Trophoblast cell (in vitro differentiated cells and primary cell): ENCODE data around the gene JAZF1.
A peak's percentile ranks its signal among the peaks of the same experiment; 100 is the strongest.

Source experiments
- DNase-seq, 2 donors: peaks; one replicate each; pipeline ENCODE4 v3.0.0-alpha.2; 2016
- H2AFZ ChIP-seq: 2 replicates; pipeline ENCODE4 v1.6.1; 2013; ENCODE audit warnings: low read length, moderate library complexity, mild to moderate bottlenecking; ENCODE audit not compliant: insufficient read depth, poor library complexity
- H2AK5ac ChIP-seq: 2 replicates; pipeline ENCODE4 v1.6.1; 2013; ENCODE audit warnings: mild to moderate bottlenecking, low read length
- H2BK120ac ChIP-seq: 2 replicates; pipeline ENCODE4 v1.6.1; 2013; ENCODE audit warnings: low read length, mild to moderate bottlenecking, moderate library complexity; ENCODE audit not compliant: insufficient read depth, poor library complexity
- H2BK12ac ChIP-seq: 2 replicates; pipeline ENCODE4 v1.6.1; 2013; ENCODE audit warnings: mild to moderate bottlenecking, low read length, moderate library complexity
- H2BK5ac ChIP-seq: 2 replicates; pipeline ENCODE4 v1.6.1; 2013; ENCODE audit warnings: low read length, low read depth, moderate library complexity, mild to moderate bottlenecking; ENCODE audit not compliant: poor library complexity
- H3K14ac ChIP-seq: 2 replicates; pipeline ENCODE4 v1.6.1; 2013; ENCODE audit warnings: mild to moderate bottlenecking, low read length
- H3K18ac ChIP-seq: 2 replicates; pipeline ENCODE4 v1.6.1; 2013; ENCODE audit warnings: mild to moderate bottlenecking, low read length
- H3K23ac ChIP-seq: 2 replicates; pipeline ENCODE4 v1.6.1; 2013; ENCODE audit warnings: low read length
- H3K27ac ChIP-seq: 2 replicates; pipeline ENCODE4 v1.5.1; 2013; ENCODE audit warnings: low read depth, mild to moderate bottlenecking, inconsistent platforms, low read length, moderate library complexity
- H3K27me3 ChIP-seq: 2 replicates; pipeline ENCODE4 v1.6.1; 2013; ENCODE audit warnings: inconsistent platforms, mild to moderate bottlenecking, low read length, moderate library complexity; ENCODE audit not compliant: insufficient read depth
- H3K36me3 ChIP-seq, 2 experiments: 1 replicate in 1 of 2; 2 replicates in 1 of 2; pipeline ENCODE4 v1.6.1; 2013; ENCODE audit warnings: low read length in 2 of 2, mild to moderate bottlenecking in 2 of 2, moderate library complexity in 1 of 2; ENCODE audit not compliant: insufficient read depth in 2 of 2, control insufficient read depth in 1 of 2
- H3K4ac ChIP-seq: 2 replicates; pipeline ENCODE4 v1.6.1; 2013; ENCODE audit warnings: low read depth, mild to moderate bottlenecking, low read length, moderate library complexity
- H3K4me1 ChIP-seq, 2 experiments: 1 replicate in 1 of 2; 2 replicates in 1 of 2; pipeline ENCODE4 v1.6.1; 2013; ENCODE audit warnings: low read length in 2 of 2, mild to moderate bottlenecking in 2 of 2, moderate library complexity in 1 of 2; ENCODE audit not compliant: insufficient read depth in 2 of 2, control insufficient read depth in 1 of 2
- H3K4me2 ChIP-seq: 2 replicates; pipeline ENCODE4 v1.6.1; 2013; ENCODE audit warnings: inconsistent platforms, mild to moderate bottlenecking, low read length, moderate library complexity
- H3K4me3 ChIP-seq: 2 replicates; pipeline ENCODE4 v1.5.1; 2013; ENCODE audit warnings: mild to moderate bottlenecking, low read depth, low read length, inconsistent platforms
- H3K79me1 ChIP-seq: one replicate; pipeline ENCODE4 v1.6.1; 2013; ENCODE audit warnings: low read length
- H3K79me2 ChIP-seq: 2 replicates; pipeline ENCODE4 v1.6.1; 2013; ENCODE audit warnings: low read length, mild to moderate bottlenecking; ENCODE audit not compliant: control insufficient read depth, insufficient read depth, poor library complexity
- H3K9ac ChIP-seq: 2 replicates; pipeline ENCODE4 v1.6.1; 2013; ENCODE audit warnings: mild to moderate bottlenecking, low read length
- H3K9me3 ChIP-seq: 2 replicates; pipeline ENCODE4 v1.6.1; 2013; ENCODE audit warnings: low read depth, mild to moderate bottlenecking, control low read depth, inconsistent platforms, low read length; ENCODE audit not compliant: insufficient read depth
- H4K12ac ChIP-seq: 2 replicates; pipeline ENCODE4 v1.6.1; 2013; ENCODE audit warnings: low read depth, mild to moderate bottlenecking, low read length, moderate library complexity
- H4K8ac ChIP-seq: 2 replicates; pipeline ENCODE4 v1.6.1; 2013; ENCODE audit warnings: low read depth, mild to moderate bottlenecking, low read length, moderate library complexity
- H4K91ac ChIP-seq: one replicate; pipeline ENCODE4 v1.6.1; 2013; ENCODE audit warnings: low read depth, mild to moderate bottlenecking, low read length, moderate library complexity
- WGBS: extraction: QIAGEN DNeasy Blood & Tissue Kit; methylation state at CpG from one replicate; pipeline ENCODE4 v1.1.7; 2013; ENCODE audit warnings: missing lambda C conversion rate; ENCODE audit not compliant: insufficient read length, insufficient coverage; ENCODE audit errors: extremely low coverage; 5-methylcytosine and 5-hydroxymethylcytosine counted together

Gene JAZF1

GRCh38 chr7:28135315-28135714 lies 45.3 kb downstream of the JAZF1 start:
- no peak overlapping the region for H4K8ac ChIP-seq
- no peak overlapping the region for H3K4ac ChIP-seq
- H3K14ac ChIP-seq: no peak overlapping the region
- no peak overlapping the region for H2AFZ ChIP-seq
- H3K27ac ChIP-seq: no peak overlapping the region
- H3K4me2 ChIP-seq: no peak overlapping the region
- no peak for DNase-seq
- H3K23ac ChIP-seq: no peak overlapping the region
- no peak overlapping the region for H2BK120ac ChIP-seq
- H4K91ac ChIP-seq: no peak overlapping the region
- no peaks in the 10 kb centered on the region for H3K27me3 ChIP-seq
- H2BK5ac ChIP-seq: no peak overlapping the region
- H3K9me3 ChIP-seq: no peaks in the 10 kb centered on the region
- H3K36me3 ChIP-seq: no peaks in the 10 kb centered on the region
- no CpG with 5 or more reads among the region's 4 CpGs for WGBS
- H3K9ac ChIP-seq: no peak overlapping the region
- no peaks in the 10 kb centered on the region for H3K4me1 ChIP-seq
- no peak overlapping the region for H3K4me3 ChIP-seq
- H3K18ac ChIP-seq: no peak overlapping the region
- no peak overlapping the region for H4K12ac ChIP-seq
- H3K79me2 ChIP-seq: no peaks in the 10 kb centered on the region
- no peak overlapping the region for H2BK12ac ChIP-seq
- H2AK5ac ChIP-seq: no peak overlapping the region
- H3K79me1 ChIP-seq: no peaks in the 10 kb centered on the region

- Histone ChIP-seq H3K23ac (no peak overlapping the region), H2AK5ac (no peak overlapping the region), H3K4me2 (no peak overlapping the region), H3K4ac (no peak overlapping the region), H3K79me2 (no peaks in the 10 kb centered on the region), H3K27ac (no peak overlapping the region), H4K91ac (no peak overlapping the region), H3K18ac (no peak overlapping the region), H3K36me3 (no peaks in the 10 kb centered on the region), H2BK12ac (no peak overlapping the region), H2BK120ac (no peak overlapping the region), H3K79me1 (no peaks in the 10 kb centered on the region), H3K4me3 (no peak overlapping the region), H4K12ac (no peak overlapping the region), H3K27me3 (no peaks in the 10 kb centered on the region), H3K9me3 (no peaks in the 10 kb centered on the region), H4K8ac (no peak overlapping the region), H3K9ac (no peak overlapping the region), H2AFZ (no peak overlapping the region), H3K4me1 (no peaks in the 10 kb centered on the region), H3K14ac (no peak overlapping the region), H2BK5ac (no peak overlapping the region)
- WGBS: no CpG with 5 or more reads among the region's 1 CpG
- DNase-seq: no peak
These were observed 46.7 kb downstream of the JAZF1 start for GRCh38 chr7:28133872-28134271.

- no peak overlapping the region for H3K27ac ChIP-seq
- no peak overlapping the region for H3K23ac ChIP-seq
- H2AFZ ChIP-seq: no peak overlapping the region
- no peak overlapping the region for H3K18ac ChIP-seq
- no peaks in the 10 kb centered on the region for H3K36me3 ChIP-seq
- H3K4me1 ChIP-seq: no peaks in the 10 kb centered on the region
- H2BK5ac ChIP-seq: no peak overlapping the region
- no peak overlapping the region for H3K9ac ChIP-seq
- no peak overlapping the region for H2BK120ac ChIP-seq
- H3K79me2 ChIP-seq: no peaks in the 10 kb centered on the region
- H2AK5ac ChIP-seq: no peak overlapping the region
- H4K8ac ChIP-seq: no peak overlapping the region
- H2BK12ac ChIP-seq: no peak overlapping the region
- no peak overlapping the region for H4K91ac ChIP-seq
- no peak overlapping the region for H3K4ac ChIP-seq
- no peak overlapping the region for H3K4me3 ChIP-seq
- no peak for DNase-seq
- no peak overlapping the region for H4K12ac ChIP-seq
- H3K4me2 ChIP-seq: no peak overlapping the region
- H3K14ac ChIP-seq: no peak overlapping the region
- no peaks in the 10 kb centered on the region for H3K9me3 ChIP-seq
- H3K27me3 ChIP-seq: no peaks in the 10 kb centered on the region
- no peaks in the 10 kb centered on the region for H3K79me1 ChIP-seq
- WGBS: no CpG with 5 or more reads among the region's 1 CpG
These were observed 47.4 kb downstream of the JAZF1 start for GRCh38 chr7:28132959-28133870.

- no peak overlapping the region for H3K23ac ChIP-seq
- H3K4me1 ChIP-seq: peaks cover 0 to 3% of the 10 kb centered on the region in 2 experiments
- peak; percentile 58 to 78 for DNase-seq
- no peaks in the 10 kb centered on the region for H3K27me3 ChIP-seq
- no peak overlapping the region for H3K4me2 ChIP-seq
- no peak overlapping the region for H2AFZ ChIP-seq
- no peak overlapping the region for H2BK120ac ChIP-seq
- H3K4me3 ChIP-seq: no peak overlapping the region
- no peak overlapping the region for H4K12ac ChIP-seq
- no peak overlapping the region for H2BK5ac ChIP-seq
- no peak overlapping the region for H3K9ac ChIP-seq
- no peak overlapping the region for H3K4ac ChIP-seq
- no peak overlapping the region for H2AK5ac ChIP-seq
- H3K79me1 ChIP-seq: no peaks in the 10 kb centered on the region
- no peaks in the 10 kb centered on the region for H3K9me3 ChIP-seq
- no peaks in the 10 kb centered on the region for H3K36me3 ChIP-seq
- WGBS: no CpG with 5 or more reads among the region's 3 CpGs
- no peak overlapping the region for H3K27ac ChIP-seq
- no peak overlapping the region for H2BK12ac ChIP-seq
- no peak overlapping the region for H3K14ac ChIP-seq
- H4K91ac ChIP-seq: no peak overlapping the region
- no peak overlapping the region for H3K18ac ChIP-seq
- no peak overlapping the region for H4K8ac ChIP-seq
- no peaks in the 10 kb centered on the region for H3K79me2 ChIP-seq
These were observed 50.3 kb downstream of the JAZF1 start for GRCh38 chr7:28130277-28130676.
